ENCODE data around the gene GPR26.
"Not testable (repeated sequence)": the region's sequence is repeated elsewhere in the genome, so short reads cannot be mapped to it uniquely, and the experiment has no call there.

Gene GPR26

GRCh38 chr10:123715546-123715945, 49.4 kb downstream of the GPR26 start:
- no peak for DNase-seq (ENCODE audit: low read depth, low spot score)

- DNase-seq (ENCODE audit: low read depth, low spot score), result no peak
Measured at GRCh38 chr10:123717336-123717735, 51.2 kb downstream of the GPR26 start.

- DNase-seq (ENCODE audit: low read depth, low spot score), result no peak
Measured at GRCh38 chr10:123718544-123719060, 52.4 kb downstream of the GPR26 start.

DNA sequence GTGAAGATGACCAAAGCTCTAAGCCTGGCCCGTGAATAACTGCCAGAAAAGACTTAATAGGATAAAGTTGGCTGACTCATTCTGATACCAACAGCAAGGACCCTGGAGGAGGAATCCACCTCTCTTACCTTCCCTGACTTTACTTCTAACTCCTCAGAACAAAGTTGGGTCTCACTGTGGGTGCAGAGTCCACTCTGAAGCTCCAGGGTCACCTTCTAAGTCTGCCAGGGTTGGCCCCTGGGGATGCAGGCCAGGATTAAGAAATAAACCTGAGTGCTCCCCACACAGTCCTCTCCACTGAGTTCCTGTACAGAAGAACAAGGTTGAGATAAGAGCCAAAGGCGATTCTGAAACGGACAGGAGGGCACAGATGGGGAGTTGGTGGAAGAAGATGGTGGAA, 54.4 kb downstream of the GPR26 start:
- DNase-seq (ENCODE audit: low read depth, low spot score), result no peak

DNA sequence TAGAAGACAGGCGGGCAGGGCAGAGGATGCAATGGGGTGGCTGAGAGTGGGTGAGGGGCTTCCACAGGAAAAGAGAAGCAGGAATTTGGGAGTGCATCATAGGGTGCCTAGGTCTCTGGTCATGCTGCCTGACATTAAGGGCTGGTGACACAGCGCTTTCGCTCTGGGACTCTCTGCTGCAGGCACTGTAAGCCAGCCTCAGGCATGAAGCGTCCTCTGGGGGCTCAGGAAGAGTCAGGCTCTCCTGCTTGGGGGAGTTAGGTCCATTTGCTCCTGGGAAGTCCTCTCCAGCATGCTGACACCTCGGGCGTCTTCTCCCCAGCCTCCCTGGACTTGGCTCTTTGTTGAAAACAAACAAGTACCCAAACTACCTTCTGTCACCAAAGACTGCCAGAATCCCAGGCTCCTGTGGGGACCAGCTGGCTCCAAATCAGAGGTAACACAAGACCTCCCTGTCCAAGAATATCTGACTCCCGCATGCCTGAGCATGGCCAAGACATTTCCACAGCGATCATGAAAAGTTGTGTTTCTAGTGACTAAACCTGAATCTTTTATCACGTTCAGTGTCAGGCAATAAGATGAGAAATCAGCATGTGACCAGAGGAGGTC, 55.4 kb downstream of the GPR26 start:
- DNase-seq (ENCODE audit: low read depth, low spot score), result no peak

DNA sequence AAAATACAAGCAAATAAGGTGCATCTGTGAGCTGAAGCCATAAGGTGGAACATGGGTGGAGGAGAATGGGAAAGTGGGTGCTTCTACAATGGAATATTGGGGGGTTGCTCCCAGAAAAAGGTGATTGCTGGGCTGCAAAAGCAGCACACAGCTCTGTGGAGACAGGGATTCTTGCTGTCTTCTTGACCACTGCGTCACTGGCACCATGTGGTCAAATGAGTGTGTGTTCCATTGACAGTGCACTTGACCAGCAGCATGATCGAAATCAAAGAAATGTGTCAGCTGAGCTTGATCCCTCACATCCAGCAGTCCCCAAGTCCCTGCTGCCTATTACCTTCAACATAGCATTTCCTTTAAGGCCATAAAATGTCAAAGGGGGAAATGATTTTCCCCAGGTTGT, 56.2 kb downstream of the GPR26 start:
- no peak for DNase-seq (ENCODE audit: low read depth, low spot score)

DNA sequence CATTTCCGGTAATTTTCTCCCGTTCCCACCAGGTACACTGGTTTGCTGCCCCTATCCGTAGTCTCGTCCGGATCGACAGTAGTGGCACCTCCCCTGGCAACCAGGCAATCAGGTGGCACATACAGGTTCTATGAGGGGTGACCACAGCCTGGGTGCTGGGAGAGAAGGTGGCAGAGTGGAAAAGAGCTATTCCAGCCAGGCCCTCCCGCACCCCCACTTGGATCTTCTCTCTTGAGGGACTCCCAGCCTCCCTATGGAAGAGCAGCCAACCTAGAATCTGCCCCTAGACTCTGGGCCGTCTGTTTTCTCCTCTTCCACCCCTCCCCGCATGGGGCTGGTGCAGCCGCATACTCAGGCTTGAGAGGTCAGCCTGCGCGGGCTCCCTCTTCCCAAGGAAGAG, 58.6 kb downstream of the GPR26 start:
- DNase-seq (ENCODE audit: low read depth, low spot score), result no peak

- DNase-seq (ENCODE audit: low read depth, low spot score), result no peak
Measured at GRCh38 chr10:123726381-123726780, 60.2 kb downstream of the GPR26 start.

DNA sequence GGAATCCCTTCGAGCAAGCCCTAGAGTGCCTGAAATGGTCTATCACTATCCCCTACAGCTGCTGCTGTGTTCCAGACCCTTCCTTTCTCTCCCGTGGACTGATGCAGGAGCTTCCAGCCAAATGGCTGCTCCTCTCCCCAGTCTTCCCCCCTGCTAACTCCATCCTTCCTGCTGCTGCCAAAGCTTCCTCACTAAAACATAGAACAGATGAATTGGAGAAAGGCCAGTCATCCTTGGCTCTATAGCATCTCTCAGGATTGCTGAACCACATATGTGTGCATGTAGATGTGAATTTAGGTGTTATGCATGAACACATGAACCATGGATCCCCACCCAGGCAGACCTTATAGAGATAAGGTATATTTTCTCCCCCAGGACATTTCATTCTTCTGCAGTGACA, 60.7 kb downstream of the GPR26 start:
- DNase-seq (ENCODE audit: low read depth, low spot score), result no peak

DNA sequence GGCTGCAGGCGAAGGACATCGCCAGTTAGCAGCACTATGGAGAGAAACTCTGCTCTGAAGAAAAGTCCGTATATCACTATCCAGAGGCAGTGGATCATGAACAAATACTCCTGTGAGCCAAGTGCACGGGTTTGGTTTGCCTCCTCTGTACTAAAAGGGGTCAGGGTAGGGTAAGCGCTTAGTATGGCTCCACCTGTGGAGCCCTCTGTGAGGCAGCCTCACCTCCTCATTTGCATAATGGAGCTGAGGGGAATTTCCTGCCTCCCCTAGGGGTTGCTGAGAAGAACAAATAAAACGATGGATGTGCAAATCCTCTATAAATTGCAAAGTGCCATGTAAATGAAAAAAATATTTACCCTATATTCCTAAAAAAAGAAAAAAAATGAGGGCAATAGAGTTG, 63.4 kb downstream of the GPR26 start:
- no peak for DNase-seq (ENCODE audit: low read depth, low spot score)

DNA sequence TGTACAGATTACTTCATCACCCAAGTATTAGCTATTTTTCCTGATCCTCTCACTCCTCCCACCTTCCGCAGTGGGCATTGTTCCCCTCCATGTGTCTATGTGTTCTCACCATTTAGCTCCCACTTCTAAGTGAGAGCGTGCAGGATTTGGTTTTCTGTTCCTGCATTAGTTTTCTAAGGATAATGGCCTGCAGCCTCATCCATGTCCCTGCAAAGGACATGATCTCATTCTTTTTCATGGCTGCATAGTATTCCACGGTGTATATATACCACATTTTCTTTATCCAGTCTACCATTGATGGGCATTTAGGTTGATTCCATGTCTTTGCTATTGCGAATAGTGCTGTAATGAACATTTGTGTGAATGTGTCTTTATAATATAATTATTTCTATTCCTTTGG, 70.8 kb downstream of the GPR26 start:
- not testable (repeated sequence) for DNase-seq (ENCODE audit: low read depth, low spot score)

- DNase-seq (ENCODE audit: low read depth, low spot score), result no peak
Measured at GRCh38 chr10:123741146-123741545, 75.0 kb downstream of the GPR26 start.

- no peak for DNase-seq (ENCODE audit: low read depth, low spot score)
Measured at GRCh38 chr10:123741711-123742110, 75.6 kb downstream of the GPR26 start.

DNA sequence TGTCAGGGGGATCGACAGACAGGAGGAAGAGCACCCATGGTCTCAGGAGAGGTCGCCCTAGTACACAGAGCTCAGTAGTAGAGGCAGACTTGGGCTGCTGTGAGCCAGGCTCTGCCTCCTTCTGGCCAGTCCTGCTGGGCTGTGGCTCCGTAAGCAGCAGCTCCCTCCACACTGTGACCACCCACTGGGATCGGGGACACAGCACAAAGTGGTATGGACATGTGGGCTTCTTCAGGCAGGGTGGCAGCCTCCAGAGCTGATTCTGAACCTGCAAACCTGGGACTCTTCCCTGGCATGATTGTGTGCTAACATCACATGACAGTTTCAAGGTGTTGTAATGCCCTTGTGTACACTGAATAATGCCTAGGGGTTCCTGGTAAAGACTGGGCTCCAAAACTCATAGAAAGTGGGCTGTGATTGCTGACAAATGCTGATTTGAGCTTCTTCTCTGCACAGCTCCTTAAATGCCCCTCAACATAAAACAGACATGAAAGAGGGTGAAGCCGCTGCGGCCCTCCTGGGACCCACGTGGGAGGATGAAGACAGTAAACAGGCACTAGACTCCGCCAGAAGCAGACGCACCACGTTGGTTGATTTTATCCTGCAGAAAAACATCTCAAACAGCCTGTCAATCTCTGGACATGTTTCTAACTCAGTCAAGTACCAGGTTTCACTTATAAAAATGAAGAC, 76.7 kb downstream of the GPR26 start:
- no peak for DNase-seq (ENCODE audit: low read depth, low spot score)

DNA sequence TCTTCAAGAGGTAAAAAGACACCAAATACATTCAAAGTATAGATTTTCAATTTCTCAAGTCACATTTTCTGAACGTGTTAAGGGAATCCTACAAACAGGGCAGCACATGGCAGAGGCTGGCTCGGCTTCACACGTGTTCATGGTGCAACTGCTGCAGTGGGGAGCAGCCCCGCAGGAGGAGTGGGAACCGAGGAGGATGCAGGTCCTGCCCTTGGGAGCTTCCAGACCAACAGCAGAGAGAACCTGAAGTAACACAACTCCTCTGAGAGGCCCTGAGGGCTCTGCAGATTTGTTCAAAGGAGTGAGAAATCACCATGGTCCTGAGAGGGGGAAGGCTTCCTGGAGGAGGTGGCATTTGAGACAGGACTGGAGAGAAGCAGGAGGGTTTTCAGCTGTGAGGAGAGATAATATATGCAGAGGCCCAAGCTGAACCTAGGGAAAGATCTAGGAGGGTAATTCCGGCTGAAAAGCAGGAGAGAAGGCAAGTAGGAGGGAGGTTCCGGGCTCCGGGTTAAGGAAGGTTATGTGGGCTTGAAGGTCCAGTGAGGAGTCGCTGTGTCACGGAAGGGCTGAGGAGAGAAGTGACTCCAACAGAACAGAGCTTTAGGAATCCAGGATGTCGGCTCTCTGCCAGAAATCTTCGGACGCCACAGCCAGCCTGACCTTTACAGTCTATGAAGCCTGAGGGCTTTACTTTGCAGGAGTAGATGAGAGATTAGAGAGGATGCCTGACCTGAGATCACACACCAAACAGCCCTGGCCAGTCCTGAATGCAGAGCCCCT, 77.5 kb downstream of the GPR26 start:
- DNase-seq (ENCODE audit: low read depth, low spot score), result no peak

DNA sequence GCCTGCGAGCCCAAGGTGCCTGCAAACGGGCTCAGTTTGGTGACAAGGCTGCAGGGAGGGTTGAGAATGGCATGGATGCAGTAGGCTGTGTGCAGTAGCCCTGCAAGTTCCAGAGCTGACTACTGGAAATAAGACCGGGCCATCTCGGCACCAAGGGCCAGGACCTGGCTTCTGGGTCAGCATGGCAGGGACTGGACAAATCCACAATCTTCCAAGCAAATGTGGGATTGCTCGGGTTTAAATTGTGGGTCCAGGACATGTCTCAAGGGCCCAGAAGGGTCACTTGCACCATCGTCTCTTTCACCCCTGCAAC, 78.0 kb downstream of the GPR26 start:
- DNase-seq (ENCODE audit: low read depth, low spot score), result no peak

Measured in astrocyte of the hippocampus (primary cell).